Globus pallidus (tissue), 1 donor: ENCODE measurements around the gene SPAG7.

Experiments used
- DNase-seq: peaks from one replicate; pipeline ENCODE4 v3.0.0-alpha.2; 2015; ENCODE audit warnings: low spot score

SPAG7 gene

GRCh38 chr17:4950075-4950745 is 17.4 kb downstream of the SPAG7 start:
- no peak for DNase-seq

GRCh38 chr17:4949321-4950074 is 18.1 kb downstream of the SPAG7 start:
- no peak for DNase-seq

DNA sequence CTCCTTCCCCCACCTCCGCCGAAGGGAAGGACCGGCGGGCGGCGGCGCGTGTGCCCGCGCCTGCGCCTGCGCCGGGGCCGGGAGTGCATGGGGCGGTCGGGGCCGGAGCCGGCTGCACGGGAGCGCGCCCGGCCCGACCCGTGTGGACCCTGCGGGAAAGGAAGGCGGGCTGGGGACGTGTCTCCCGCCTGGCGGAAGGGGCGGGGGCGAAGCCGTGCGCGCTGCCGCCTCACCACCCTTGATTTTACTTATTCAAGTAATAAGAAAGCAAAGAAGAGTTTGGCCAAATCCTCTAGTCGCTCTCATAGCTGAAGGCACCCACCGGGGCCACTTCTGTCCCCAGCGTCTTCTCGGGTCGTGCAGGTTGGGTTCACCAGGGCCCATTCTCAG is 18.7 kb downstream of the SPAG7 start:
- DNase-seq: peak; percentile 85

DNA sequence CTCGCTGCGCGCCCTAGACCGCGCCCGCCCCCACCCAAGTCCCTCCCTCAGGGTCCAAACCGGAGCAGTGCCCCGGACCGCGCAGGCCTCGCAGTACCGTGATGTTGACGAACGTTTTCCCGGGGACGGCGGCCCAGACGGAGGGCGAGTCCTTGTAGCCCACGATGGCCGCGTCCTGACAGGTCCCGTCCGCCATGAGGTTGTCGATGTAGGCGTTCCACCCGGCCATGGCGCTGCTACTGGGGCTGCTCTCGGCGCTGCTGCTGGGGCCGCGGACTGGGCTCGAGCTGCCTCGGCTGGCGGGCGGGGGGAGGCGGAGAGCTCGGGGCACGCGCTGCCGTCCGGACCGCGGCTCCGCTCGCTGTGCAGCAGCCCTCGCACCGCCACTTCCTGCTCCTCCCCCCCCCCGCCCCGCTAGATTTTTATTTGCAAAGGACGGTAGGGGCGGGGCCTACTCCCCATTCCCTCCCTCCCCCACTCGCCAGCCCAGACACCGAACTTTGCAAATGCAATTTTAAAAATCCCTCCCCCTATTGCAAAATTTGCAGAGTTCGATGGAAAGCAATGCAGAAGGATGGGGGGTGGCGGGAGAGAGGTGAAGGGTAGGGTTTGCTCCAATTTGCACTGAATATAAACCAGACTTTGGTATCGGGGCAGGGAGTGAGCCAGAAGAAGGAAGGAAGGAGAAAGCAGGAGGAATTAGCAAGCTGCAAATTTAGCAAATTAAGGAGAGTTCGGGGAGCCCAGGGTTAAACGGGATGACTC is 19.3 kb downstream of the SPAG7 start, which contains the start of gene PFN1:
Gene PFN1, minus strand, starts transcription at position 365 of the 765 bp plus-strand sequence. Its CDS starts 136 bp downstream, at position 229.
- DNase-seq: peak; percentile 89

GRCh38 chr17:4947411-4948165 is 20.0 kb downstream of the SPAG7 start:
- no peak for DNase-seq

DNA sequence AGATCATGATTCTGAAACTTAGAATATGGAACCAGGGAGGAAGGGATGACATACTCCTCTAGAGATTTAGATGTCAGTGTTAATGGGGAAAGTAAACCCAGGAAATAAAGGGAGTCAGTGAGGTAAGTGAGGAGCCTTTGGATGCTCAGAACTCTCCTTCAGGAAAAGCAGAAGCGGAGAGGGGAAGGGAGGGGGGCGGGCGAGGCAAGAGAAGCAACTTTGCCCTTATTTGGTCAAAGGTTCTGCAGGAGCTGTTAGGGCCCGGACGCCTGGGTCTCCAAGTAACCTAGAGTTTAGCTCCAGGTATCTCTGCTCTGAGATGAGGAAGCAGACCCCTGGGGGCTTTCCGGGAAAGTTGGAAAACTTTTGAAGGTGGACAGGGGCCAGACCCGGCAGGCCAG is 20.6 kb downstream of the SPAG7 start:
- DNase-seq: no peak

- DNase-seq: no peak
Measured at GRCh38 chr17:4946312-4946976, 21.2 kb downstream of the SPAG7 start.

- no peak for DNase-seq
Measured at GRCh38 chr17:4945944-4946280, 21.7 kb downstream of the SPAG7 start.

DNA sequence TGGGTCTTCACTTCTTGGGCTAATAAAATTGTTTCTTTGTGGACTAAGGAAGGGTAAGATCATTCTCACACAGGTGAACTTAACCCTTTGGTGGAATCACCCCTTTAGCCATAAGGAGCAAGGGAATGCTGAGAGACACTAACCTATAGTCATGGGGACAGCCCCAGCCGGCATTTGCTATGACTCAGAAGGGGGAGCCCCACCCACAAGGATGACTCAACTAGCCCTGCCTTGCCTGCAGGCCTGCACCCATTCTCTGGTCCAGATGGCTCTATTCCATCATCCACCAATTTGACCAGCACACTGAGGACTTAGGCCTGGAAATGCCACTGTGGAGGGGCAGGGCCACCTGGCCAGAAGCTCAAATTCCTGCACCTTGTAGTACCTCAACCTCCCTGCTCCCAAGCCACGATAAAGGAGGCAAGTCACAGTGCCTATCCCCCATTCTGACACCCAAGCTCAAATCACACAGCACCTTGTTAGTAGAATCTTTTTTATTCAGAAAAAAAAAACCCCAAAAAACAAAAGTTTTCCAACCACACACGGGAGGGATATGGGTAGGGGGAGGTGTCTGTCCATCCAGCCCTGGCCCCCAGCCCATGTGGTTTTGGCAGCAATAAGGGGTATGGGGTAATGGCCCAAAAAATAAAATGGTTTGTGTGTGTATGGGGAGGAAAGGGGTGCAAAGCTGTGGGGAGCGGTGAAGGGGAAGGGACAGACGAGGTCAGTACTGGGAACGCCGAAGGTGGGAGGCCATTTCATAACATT is 22.3 kb downstream of the SPAG7 start:
- no peak for DNase-seq

GRCh38 chr17:4944554-4945175 is 23.0 kb downstream of the SPAG7 start:
- DNase-seq: no peak

DNA sequence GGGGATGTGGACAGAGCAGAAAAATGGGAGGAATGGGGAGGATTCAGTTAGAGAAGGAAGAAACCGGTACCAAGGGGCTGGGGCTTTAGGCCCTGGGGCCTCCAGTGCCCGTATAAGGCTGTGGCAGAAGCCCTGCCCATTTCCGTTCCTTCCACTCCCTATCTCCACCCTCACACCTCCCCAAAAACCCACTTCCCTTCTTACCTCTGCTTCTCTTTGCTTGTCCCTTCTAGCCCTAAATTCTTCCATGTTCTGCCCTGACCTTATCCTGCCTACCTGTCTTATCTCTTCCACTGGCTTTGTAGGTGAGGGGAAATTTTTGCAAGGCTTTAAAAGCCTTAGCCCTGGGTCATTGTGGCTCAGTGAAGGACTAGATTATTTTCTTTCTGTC is 23.5 kb downstream of the SPAG7 start:
- no peak for DNase-seq

GRCh38 chr17:4942760-4943508 is 24.7 kb downstream of the SPAG7 start:
- DNase-seq: no peak

DNA sequence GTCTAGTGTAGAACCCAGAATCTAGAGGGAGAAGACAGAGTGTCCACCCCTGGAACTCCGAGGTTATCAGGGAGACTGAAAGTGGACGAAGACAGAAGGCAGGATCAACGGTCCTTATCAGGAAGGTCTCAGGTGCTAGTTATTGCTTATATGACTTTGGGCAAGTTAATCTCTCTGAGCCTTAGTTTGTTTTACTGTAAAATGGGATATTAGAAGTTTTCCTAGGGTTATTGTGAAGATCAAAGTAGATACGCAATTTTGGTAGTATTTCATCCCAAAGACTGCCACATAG is 26.4 kb downstream of the SPAG7 start:
- no peak for DNase-seq

DNA sequence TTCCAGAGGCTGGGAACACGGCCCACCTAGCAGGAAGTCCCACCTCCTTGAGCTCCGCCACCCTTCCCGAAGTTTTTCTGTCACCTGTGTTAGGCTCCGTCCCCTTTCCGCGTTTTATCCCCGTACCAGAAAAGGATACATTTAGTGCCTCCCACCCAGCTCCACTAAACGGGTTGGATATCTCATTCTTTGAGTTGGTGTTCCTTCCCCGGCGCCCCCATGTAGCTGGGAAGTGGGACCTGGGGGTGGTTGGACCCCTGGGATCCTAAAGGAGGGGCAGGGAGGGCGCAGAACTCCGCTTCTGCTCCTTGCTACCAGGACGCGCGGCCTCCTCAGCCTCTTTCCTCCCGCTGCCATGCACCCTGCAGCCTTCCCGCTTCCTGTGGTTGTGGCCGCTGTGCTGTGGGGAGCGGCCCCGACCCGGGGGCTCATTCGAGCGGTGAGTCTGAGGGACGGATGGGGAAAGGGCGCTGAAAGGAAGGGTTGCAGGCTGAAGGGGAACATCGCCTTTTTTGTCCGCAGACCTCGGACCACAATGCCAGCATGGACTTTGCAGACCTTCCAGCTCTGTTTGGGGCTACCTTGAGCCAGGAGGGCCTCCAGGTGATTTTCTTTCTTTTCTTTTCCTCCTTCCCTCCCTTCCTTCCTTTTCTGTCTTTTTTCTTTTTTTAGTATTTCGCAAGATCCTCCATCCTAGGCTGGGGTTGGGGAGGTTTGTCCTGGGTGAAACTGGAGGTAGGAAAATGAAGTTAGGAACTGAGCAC is 26.9 kb downstream of the SPAG7 start:
- no peak for DNase-seq

GRCh38 chr17:4939796-4940554 is 27.6 kb downstream of the SPAG7 start, which contains the start of the genes RNF167 and SLC25A11:
Gene RNF167 (plus strand): TSS chr17:4940268. CDS start chr17:4940910, 642 bp downstream.
Gene SLC25A11 (minus strand): TSS chr17:4940046. CDS start chr17:4939910, 136 bp downstream.
- DNase-seq: peak; percentile 97

- no peak for DNase-seq
Measured at GRCh38 chr17:4939546-4939795, 28.1 kb downstream of the SPAG7 start.

DNA sequence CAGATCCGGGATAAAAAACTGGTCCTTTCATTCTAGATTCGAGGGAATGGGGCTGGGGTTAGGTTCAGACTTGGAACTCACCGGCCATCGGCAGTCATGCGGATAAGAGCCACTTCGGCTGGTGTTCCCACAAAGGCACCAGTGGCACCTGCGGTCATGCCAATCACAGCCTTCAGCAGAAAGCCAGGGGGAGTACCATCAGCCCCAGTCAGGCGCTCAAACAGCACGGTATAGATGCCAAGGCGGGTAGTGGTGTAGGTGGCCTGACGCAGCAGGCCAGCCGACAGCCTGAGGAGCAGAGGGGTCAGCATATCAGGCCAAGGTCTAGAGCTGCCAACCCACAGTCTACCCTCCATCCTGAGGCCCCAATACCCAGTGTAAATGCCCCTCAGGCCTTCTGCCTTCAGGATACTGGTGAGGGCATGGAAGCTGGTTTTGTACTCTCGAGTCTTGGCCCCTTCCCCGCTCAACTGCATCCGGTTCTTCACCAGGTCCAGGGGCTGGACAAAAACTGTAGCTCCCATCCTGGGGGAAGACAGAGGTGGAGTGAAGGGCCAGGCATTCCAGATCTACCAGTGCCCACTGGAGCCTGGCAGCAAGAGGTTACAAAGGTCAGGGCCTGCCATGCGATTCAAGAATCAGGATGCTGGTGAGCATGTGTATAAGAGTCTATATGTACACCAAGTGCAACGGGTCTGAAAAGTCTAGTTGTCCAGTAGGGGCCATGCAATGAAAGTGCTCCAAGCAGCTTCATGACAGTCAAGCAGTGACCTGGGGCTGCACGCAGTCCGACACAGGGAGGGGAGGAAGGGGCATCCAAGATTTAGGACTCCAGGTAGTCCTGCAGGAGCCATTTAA is 28.7 kb downstream of the SPAG7 start:
- peak; percentile 12 for DNase-seq
